Left lobe of liver (tissue), 2 donors: ENCODE measurements around the gene GTPBP1. TPM values are rescaled to one million over a fixed set of nuclear protein-coding genes. Genes with fewer than 3 reads are reported as not detected.

Experiments
- ATAC-seq: fragments of 200-7000 bp; cut with Tn5 transposase; one replicate; pipeline ENCODE4 v1.9.1; 2020; ENCODE audit warnings: mild to moderate bottlenecking, moderate library complexity
- DNase-seq: peaks from one replicate; pipeline ENCODE4 v3.0.0-alpha.2; 2020; ENCODE audit warnings: low spot score
- total RNA-seq: library from RNA; stranded (reverse); gene quantifications from one replicate; pipeline ENCODE4 v1.2.1, GENCODE V29; 2021
- donor health status: DM: no; HTN: no; CAD: no; lungs with moderate emphysema.
- donor health status: DM: no; HTN: yes; CAD: no.

Gene GTPBP1
- total RNA-seq, 1 donor from 2014 or later = 14.4 TPM

DNA sequence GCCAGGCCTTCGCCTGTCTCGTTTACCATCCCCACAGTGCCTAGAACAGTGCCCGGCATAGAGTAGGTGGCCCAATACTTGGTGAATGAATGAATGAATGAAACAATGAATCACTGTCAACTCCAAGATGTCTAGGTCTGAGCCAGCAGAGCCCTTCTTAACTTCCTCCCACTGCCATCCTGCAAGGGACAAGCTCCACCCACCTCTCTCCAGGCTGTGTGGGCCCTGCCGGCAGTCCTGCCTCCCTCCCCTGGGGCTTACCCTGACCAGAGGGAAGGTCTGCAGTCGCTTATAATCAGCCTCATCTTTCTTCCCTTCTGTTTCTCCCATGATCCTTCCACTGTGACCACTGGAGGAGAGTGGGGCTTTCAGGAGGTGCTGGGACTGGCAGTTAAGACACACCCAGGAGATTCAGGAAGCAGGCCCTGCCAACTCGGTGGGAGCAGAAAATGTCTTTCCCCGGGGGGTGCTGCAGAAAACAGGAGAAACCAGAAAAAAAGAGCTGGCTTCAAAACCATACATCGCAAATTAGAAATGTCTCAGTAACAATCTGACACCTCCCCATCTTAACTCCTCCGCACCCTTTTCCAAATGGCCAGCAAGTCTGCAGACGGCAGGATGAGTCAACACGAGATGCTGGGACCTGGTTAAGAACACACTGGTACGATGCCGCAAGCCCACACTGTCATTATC is 76.8 kb downstream of the GTPBP1 start:
- DNase-seq = no peak
- ATAC-seq = no peak

Other genes starting within 250 kb of the GTPBP1 start
- gene KDELR3, start 237.8 kb upstream of the GTPBP1 start, total RNA-seq = 15.2 TPM
- 174 TPM for gene DDX17, start 199.6 kb upstream of the GTPBP1 start, total RNA-seq
- gene DMC1, start 135.8 kb upstream of the GTPBP1 start, total RNA-seq = not detected
- gene FAM227A, start 49.6 kb upstream of the GTPBP1 start, total RNA-seq = 0.03 TPM
- gene CBY1, start 49.3 kb upstream of the GTPBP1 start, total RNA-seq = 13.7 TPM
- 29.0 TPM for gene TOMM22, start 24.0 kb upstream of the GTPBP1 start, total RNA-seq
- gene JOSD1, start 5.0 kb upstream of the GTPBP1 start, total RNA-seq = 16.6 TPM
- 183 TPM for gene SUN2, start 50.1 kb downstream of the GTPBP1 start, total RNA-seq
- 3.3 TPM for gene DNAL4, start 88.2 kb downstream of the GTPBP1 start, total RNA-seq
- gene NPTXR, start 138.1 kb downstream of the GTPBP1 start, total RNA-seq = 0.45 TPM
- 16.0 TPM for gene CBX6, start 166.3 kb downstream of the GTPBP1 start, total RNA-seq